Measurements from ENCODE around the gene TFR2.

- TF ChIP-seq POLR2A (IDR thresholded peaks at IDR 0.05; ENCODE audit: low read length) (no peak), GATA1 (IDR thresholded peaks at IDR 0.05; ENCODE audit: low read depth, low read length) (no peak)
These were observed 41.2 kb downstream of the TFR2 start for GRCh38 chr7:100599911-100600729.

Measured in erythroblast (primary cell).